ENCODE data around the gene AQP9. TPM values are rescaled to one million over a fixed set of nuclear protein-coding genes. Genes with fewer than 3 reads are reported as not detected.

AQP9 gene
- total RNA-seq, 2 donors from 2014 or later, result 0.17 to 0.18 TPM

DNA sequence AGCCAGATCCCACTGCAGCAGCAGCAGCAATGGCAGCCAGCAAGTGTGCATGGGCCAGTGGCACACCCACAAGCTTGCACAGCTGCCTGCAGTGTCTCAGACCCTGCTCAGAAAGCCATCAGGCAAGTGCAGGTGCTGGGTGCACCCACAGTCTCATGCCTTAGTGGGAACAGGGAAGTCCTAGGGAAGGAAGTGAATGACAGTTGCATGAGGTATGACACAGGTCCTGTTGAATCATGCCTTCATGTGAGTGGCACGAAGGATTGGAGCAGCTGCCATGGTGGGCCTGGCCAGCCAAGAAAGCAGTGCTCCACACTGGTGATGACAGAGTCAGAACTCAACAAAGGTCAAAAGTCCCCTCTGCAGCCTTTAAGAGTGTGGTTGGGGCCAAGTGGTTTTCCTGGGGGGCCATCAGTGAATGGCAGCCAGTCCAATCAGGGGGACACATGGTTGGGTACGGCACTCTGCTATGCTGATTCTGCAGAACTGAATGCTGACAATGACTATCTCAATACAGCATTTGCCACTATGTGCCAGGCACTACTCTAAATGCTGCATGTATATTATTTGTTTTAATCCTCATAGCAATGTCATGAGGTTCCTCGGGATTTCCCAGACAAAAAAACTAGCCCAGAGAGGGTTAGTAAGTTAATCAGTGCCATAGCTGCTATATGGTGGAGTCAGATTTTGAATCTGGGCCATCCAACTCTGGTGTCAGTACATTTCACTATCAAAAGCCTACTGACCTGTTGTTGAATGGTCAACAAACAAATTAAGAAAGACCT is 94.3 kb downstream of the AQP9 start:
- 82% methylated on average over 3 of the region's 3 CpGs for WGBS
- H3K9me3 ChIP-seq, result no peaks in the 10 kb centered on the region
- no peaks in the 10 kb centered on the region for H3K36me3 ChIP-seq
- peaks cover 8% of the 10 kb centered on the region for H3K4me1 ChIP-seq (replicated peaks)
- DNase-seq (ENCODE audit: low spot score), result no peak
- TF ChIP-seq CTCF (IDR thresholded peaks at IDR 0.05), result no peak
- no peak for TF ChIP-seq POLR2AphosphoS5 (IDR thresholded peaks at IDR 0.05)
- no peak for TF ChIP-seq POLR2A (IDR thresholded peaks at IDR 0.05)
- intact Hi-C loops (cut with DNase I), result no loop called here
- no peak overlapping the region for H3K27ac ChIP-seq
- H3K4me3 ChIP-seq, result no peak overlapping the region
- H3K27me3 ChIP-seq (replicated peaks; ENCODE audit: insufficient read depth), result no peaks in the 10 kb centered on the region

GRCh38 chr15:58233341-58233740 is 95.2 kb downstream of the AQP9 start:
- Histone ChIP-seq H3K4me3 (no peak overlapping the region), H3K36me3 (no peaks in the 10 kb centered on the region), H3K4me1 (replicated peaks) (peaks cover 8% of the 10 kb centered on the region), H3K27ac (no peak overlapping the region), H3K9me3 (no peaks in the 10 kb centered on the region), H3K27me3 (replicated peaks; ENCODE audit: insufficient read depth) (no peaks in the 10 kb centered on the region)
- 84% methylated on average over 1 of the region's 1 CpG for WGBS
- no peak for DNase-seq (ENCODE audit: low spot score)
- intact Hi-C loops (cut with DNase I), result no loop called here
- TF ChIP-seq POLR2AphosphoS5 (IDR thresholded peaks at IDR 0.05), result no peak
- TF ChIP-seq POLR2A (IDR thresholded peaks at IDR 0.05), result no peak
- TF ChIP-seq CTCF (IDR thresholded peaks at IDR 0.05), result no peak

Small RNA genes within 50 kb of the gene (small RNA-seq; reads per million reads assigned to genes)
- gene MTCO3P23, result 0 reads per million in 2 donors

Other genes starting within 250 kb of the AQP9 start
- 10 to 100 TPM in 1 of 2 donors, 1 to 10 TPM in 1; 8.2 to 65.0 TPM for gene ALDH1A2, start 72.7 kb upstream of the AQP9 start, total RNA-seq